Measurements from ENCODE around the gene ISY1. TPM values are rescaled to one million over a fixed set of nuclear protein-coding genes. Genes with fewer than 3 reads are reported as not detected.
"Not testable (repeated sequence)": the region's sequence is repeated elsewhere in the genome, so short reads cannot be mapped to it uniquely, and the experiment has no call there.

Gene ISY1
- total RNA-seq, 1 donor from 2014 or later: 21.3 TPM

- no peaks in the 10 kb centered on the region for H3K27me3 ChIP-seq (ENCODE audit: low read depth)
- no peak overlapping the region for H3K27ac ChIP-seq (replicated peaks)
- peaks cover 63% of the 10 kb centered on the region for H3K36me3 ChIP-seq
- no peak for DNase-seq
- no peak for TF ChIP-seq CTCF (IDR thresholded peaks at IDR 0.05; ENCODE audit: borderline replicate concordance)
- no peaks in the 10 kb centered on the region for H3K9me3 ChIP-seq (replicated peaks)
- peaks cover 26% of the 10 kb centered on the region for H3K4me1 ChIP-seq
- intact Hi-C loops (cut with micrococcal nuclease): no loop called here
- H3K4me3 ChIP-seq: no peak overlapping the region
Measured at GRCh38 chr3:129166579-129167332, 5.9 kb upstream of the ISY1 start.

DNA sequence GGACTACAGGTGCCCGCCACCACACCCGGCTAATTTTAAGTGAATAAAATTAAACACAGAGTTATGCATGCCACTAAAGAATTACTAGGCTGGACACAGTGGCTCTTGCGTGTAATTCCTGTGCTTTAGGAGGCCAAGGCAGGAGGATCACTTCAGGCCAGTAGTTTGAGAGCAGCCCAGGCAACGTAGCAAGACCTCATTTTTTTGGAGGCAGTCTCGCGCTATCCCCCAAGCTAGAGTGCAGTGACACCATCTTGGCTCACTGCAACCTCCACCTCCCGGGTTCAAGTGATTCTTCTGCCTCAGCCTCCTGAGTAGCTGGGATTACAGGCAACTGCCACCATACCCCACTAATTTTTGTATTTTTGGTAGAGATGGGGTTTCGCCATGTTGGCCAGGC is 4.7 kb upstream of the ISY1 start:
- Histone ChIP-seq H3K4me1 (peaks cover 22% of the 10 kb centered on the region), H3K36me3 (peaks cover 51% of the 10 kb centered on the region)
- H3K9me3 ChIP-seq (replicated peaks); DNase-seq; H3K27ac ChIP-seq (replicated peaks); H3K4me3 ChIP-seq; H3K27me3 ChIP-seq (ENCODE audit: low read depth); intact Hi-C loops (cut with micrococcal nuclease): not testable (repeated sequence)

GRCh38 chr3:129164500-129164899 is 3.6 kb upstream of the ISY1 start:
- no peak overlapping the region for H3K27ac ChIP-seq (replicated peaks)
- no peak for DNase-seq
- H3K36me3 ChIP-seq: peaks cover 40% of the 10 kb centered on the region
- H3K9me3 ChIP-seq (replicated peaks): no peaks in the 10 kb centered on the region
- no peak for TF ChIP-seq CTCF (IDR thresholded peaks at IDR 0.05; ENCODE audit: borderline replicate concordance)
- H3K27me3 ChIP-seq (ENCODE audit: low read depth): no peaks in the 10 kb centered on the region
- intact Hi-C loops (cut with micrococcal nuclease): no loop called here
- peaks cover 26% of the 10 kb centered on the region for H3K4me1 ChIP-seq
- no peak overlapping the region for H3K4me3 ChIP-seq

GRCh38 chr3:129162729-129163579 is 2.1 kb upstream of the ISY1 start:
- intact Hi-C loops (cut with micrococcal nuclease): no loop called here
- no peak overlapping the region for H3K4me3 ChIP-seq
- H3K4me1 ChIP-seq: peaks cover 34% of the 10 kb centered on the region
- H3K9me3 ChIP-seq (replicated peaks): no peaks in the 10 kb centered on the region
- TF ChIP-seq CTCF (IDR thresholded peaks at IDR 0.05; ENCODE audit: borderline replicate concordance): no peak
- DNase-seq: no peak
- no peaks in the 10 kb centered on the region for H3K27me3 ChIP-seq (ENCODE audit: low read depth)
- peak overlapping the region; percentile 98 for H3K27ac ChIP-seq (replicated peaks)
- H3K36me3 ChIP-seq: peaks cover 35% of the 10 kb centered on the region

GRCh38 chr3:129161860-129162271 is 1.0 kb upstream of the ISY1 start:
- H3K4me1 ChIP-seq: peaks cover 34% of the 10 kb centered on the region
- H3K36me3 ChIP-seq: peaks cover 35% of the 10 kb centered on the region
- DNase-seq: no peak
- H3K27ac ChIP-seq (replicated peaks): peak overlapping the region; percentile 98
- no peaks in the 10 kb centered on the region for H3K9me3 ChIP-seq (replicated peaks)
- peak overlapping the region; percentile 93 for H3K4me3 ChIP-seq
- no peaks in the 10 kb centered on the region for H3K27me3 ChIP-seq (ENCODE audit: low read depth)
- TF ChIP-seq CTCF (IDR thresholded peaks at IDR 0.05; ENCODE audit: borderline replicate concordance): no peak
- intact Hi-C loops (cut with micrococcal nuclease): no loop called here

DNA sequence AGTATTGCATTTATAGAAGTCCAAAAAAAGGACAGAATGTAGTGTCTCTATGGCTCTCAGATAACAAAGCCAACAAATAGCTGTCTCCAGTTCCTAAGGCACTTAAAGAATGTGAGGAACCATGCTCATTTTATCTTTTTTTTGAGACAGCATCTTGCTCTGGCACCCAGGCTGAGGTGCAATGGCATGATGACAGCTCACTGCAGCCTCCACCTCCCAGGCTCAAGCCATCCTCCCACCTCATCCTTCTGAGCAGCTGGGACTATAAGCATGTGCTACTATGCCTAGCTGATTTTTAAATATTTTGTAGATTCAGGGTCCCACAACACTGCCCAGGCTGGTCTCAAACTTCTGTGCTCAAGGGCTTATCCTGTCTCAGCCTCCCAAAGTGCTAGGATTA is 16.1 kb downstream of the ISY1 start:
- peaks cover 82% of the 10 kb centered on the region for H3K36me3 ChIP-seq
- no peak overlapping the region for H3K27ac ChIP-seq (replicated peaks)
- no peaks in the 10 kb centered on the region for H3K9me3 ChIP-seq (replicated peaks)
- no peak overlapping the region for H3K4me3 ChIP-seq
- no peaks in the 10 kb centered on the region for H3K27me3 ChIP-seq (ENCODE audit: low read depth)
- intact Hi-C loops (cut with micrococcal nuclease): no loop called here
- DNase-seq: no peak
- TF ChIP-seq CTCF (IDR thresholded peaks at IDR 0.05; ENCODE audit: borderline replicate concordance): no peak
- no peaks in the 10 kb centered on the region for H3K4me1 ChIP-seq

GRCh38 chr3:129141011-129141410 is 19.9 kb downstream of the ISY1 start:
- H3K4me3 ChIP-seq; H3K27me3 ChIP-seq (ENCODE audit: low read depth); H3K9me3 ChIP-seq (replicated peaks); H3K4me1 ChIP-seq; intact Hi-C loops (cut with micrococcal nuclease); H3K27ac ChIP-seq (replicated peaks); DNase-seq: not testable (repeated sequence)
- H3K36me3 ChIP-seq: peaks cover 94% of the 10 kb centered on the region
